Activated CD8-positive, alpha-beta memory T cell treated with anti-CD3 and anti-CD28 coated beads, Interleukin-2, amount 50 U/mL, for 4 hours (primary cell): Measurements from ENCODE around the gene S100A1.
"Not testable (repeated sequence)": the region's sequence is repeated elsewhere in the genome, so short reads cannot be mapped to it uniquely, and the experiment has no call there.

Experiments used
- DNase-seq: peaks from one replicate; pipeline ENCODE4 v3.0.0-alpha.2; 2020

The S100A1 gene

GRCh38 chr1:153631047-153632022 is 3.1 kb downstream of the S100A1 start:
- no peak for DNase-seq

- no peak for DNase-seq
These were observed 5.0 kb downstream of the S100A1 start for GRCh38 chr1:153633161-153633753.

GRCh38 chr1:153633754-153634665 is 5.8 kb downstream of the S100A1 start, which contains the start of gene CHTOP:
TSS of gene CHTOP (plus strand) at chr1:153634066. CDS start at chr1:153636589, 2,523 bp downstream.
- DNase-seq = peak; percentile 95

GRCh38 chr1:153635872-153636271 is 7.6 kb downstream of the S100A1 start:
- DNase-seq = no peak

GRCh38 chr1:153636312-153636711 is 8.1 kb downstream of the S100A1 start:
- DNase-seq = no peak

GRCh38 chr1:153638261-153638660 is 10.0 kb downstream of the S100A1 start:
- no peak for DNase-seq

GRCh38 chr1:153639280-153639679 is 11.0 kb downstream of the S100A1 start:
- no peak for DNase-seq

GRCh38 chr1:153640213-153640612 is 12.0 kb downstream of the S100A1 start:
- not testable (repeated sequence) for DNase-seq

- no peak for DNase-seq
These were observed 12.6 kb downstream of the S100A1 start for GRCh38 chr1:153640861-153641260.

GRCh38 chr1:153642161-153642560 is 13.9 kb downstream of the S100A1 start:
- DNase-seq = no peak

GRCh38 chr1:153643100-153643499 is 14.9 kb downstream of the S100A1 start:
- no peak for DNase-seq

- DNase-seq = no peak
These were observed 15.6 kb downstream of the S100A1 start for GRCh38 chr1:153643816-153644215.

- no peak for DNase-seq
These were observed 18.6 kb downstream of the S100A1 start for GRCh38 chr1:153646672-153647345.

- DNase-seq = no peak
These were observed 19.1 kb downstream of the S100A1 start for GRCh38 chr1:153647346-153647714.

- DNase-seq = no peak
These were observed 19.9 kb downstream of the S100A1 start for GRCh38 chr1:153648000-153648643.

GRCh38 chr1:153649137-153649862 is 21.1 kb downstream of the S100A1 start:
- no peak for DNase-seq

- DNase-seq = no peak
These were observed 21.6 kb downstream of the S100A1 start for GRCh38 chr1:153649863-153650235.

GRCh38 chr1:153651771-153652170 is 23.5 kb downstream of the S100A1 start:
- DNase-seq = no peak

GRCh38 chr1:153652805-153653500 is 24.7 kb downstream of the S100A1 start:
- DNase-seq = no peak

GRCh38 chr1:153655333-153655732 is 27.1 kb downstream of the S100A1 start:
- DNase-seq = no peak
